OCI-LY3 (cell line): ENCODE measurements around the gene MAP1B.

Experiments used
- H2AFZ ChIP-seq: fragments of 200-600, 300-600 bp; shearing (Covaris generic); 2 replicates; pipeline ENCODE4 v1.6.0; 2014; ENCODE audit warnings: antibody characterized with exemption, low read depth, low read length
- H3K27ac ChIP-seq: fragments of 200-600, 300-600 bp; sonication (generic); 2 replicates; pipeline ENCODE4 v1.5.1; 2014; ENCODE audit warnings: mild to moderate bottlenecking, low read length, moderate library complexity, mixed read lengths
- H3K27me3 ChIP-seq: fragments of 200-600, 300-600 bp; sonication (generic); 2 replicates; pipeline ENCODE4 v1.6.1; 2014; ENCODE audit warnings: low read depth, low read length, mixed read lengths
- H3K36me3 ChIP-seq: fragments of 200-600, 300-600 bp; sonication (generic); replicated peaks from 2 replicates; pipeline ENCODE3; 2014; ENCODE audit warnings: low read depth, low read length, mixed read lengths
- H3K4me1 ChIP-seq: fragments of 300-600, 200-600 bp; sonication (generic); 2 replicates; pipeline ENCODE4 v1.6.1; 2014; ENCODE audit warnings: low read length, mixed read lengths
- H3K4me2 ChIP-seq: fragments of 200-600, 300-600 bp; sonication (generic); 2 replicates; pipeline ENCODE4 v1.6.1; 2014; ENCODE audit warnings: low read length, mixed read lengths
- H3K4me3 ChIP-seq: fragments of 300-600, 200-600 bp; sonication (generic); 2 replicates; pipeline ENCODE4 v1.5.1; 2014; ENCODE audit warnings: antibody characterized with exemption, mild to moderate bottlenecking, low read length, moderate library complexity
- H3K79me2 ChIP-seq: fragments of 300-600, 200-600 bp; shearing (Covaris generic); 2 replicates; pipeline ENCODE4 v1.6.1; 2014; ENCODE audit warnings: mild to moderate bottlenecking, low read length, mixed read lengths
- H3K9ac ChIP-seq: fragments of 300-600, 200-600 bp; shearing (Covaris generic); 2 replicates; pipeline ENCODE4 v1.6.0; 2014; ENCODE audit warnings: mild to moderate bottlenecking, low read length, moderate library complexity
- H3K9me3 ChIP-seq: fragments of 200-600, 300-600 bp; shearing (Covaris generic); 2 replicates; pipeline ENCODE4 v1.6.1; 2014; ENCODE audit warnings: low read length, mixed read lengths; ENCODE audit not compliant: insufficient read depth
- H4K20me1 ChIP-seq: fragments of 200-600, 300-600 bp; sonication (generic); 2 replicates; pipeline ENCODE4 v1.6.1; 2016; ENCODE audit warnings: low read length, mixed read lengths; ENCODE audit not compliant: insufficient read depth
- CTCF ChIP-seq: fragments of 200-600, 300-600 bp; sonication (generic); IDR thresholded peaks from 2 replicates; pipeline ENCODE4 v1.5.1; 2014; ENCODE audit warnings: antibody characterized with exemption, low read length, low read depth
- EZH2phosphoT487 ChIP-seq: fragments of 200-600 bp; shearing (Covaris generic); IDR thresholded peaks from 2 replicates; pipeline ENCODE4 v1.6.1; 2018; ENCODE audit warnings: antibody characterized with exemption, mixed run types, low read depth

Gene MAP1B

GRCh38 chr5:72108202-72109061, 1.2 kb downstream of the MAP1B start:
- Histone ChIP-seq H4K20me1 (no peaks in the 10 kb centered on the region), H3K27ac (no peak overlapping the region), H3K36me3 (no peaks in the 10 kb centered on the region), H3K9ac (peak overlapping the region; percentile 73), H3K79me2 (no peaks in the 10 kb centered on the region), H2AFZ (peak overlapping the region; percentile 92), H3K4me1 (peaks cover 8% of the 10 kb centered on the region; the same call in 1 of the 2 replicates), H3K27me3 (no peaks in the 10 kb centered on the region), H3K4me3 (peak overlapping the region; percentile 92), H3K4me2 (peak overlapping the region; percentile 63), H3K9me3 (no peaks in the 10 kb centered on the region)
- TF ChIP-seq CTCF (no peak), EZH2phosphoT487 (no peak)

GRCh38 chr5:72109062-72109411, 1.8 kb downstream of the MAP1B start:
- Histone ChIP-seq H3K79me2 (no peaks in the 10 kb centered on the region), H3K36me3 (no peaks in the 10 kb centered on the region), H3K4me3 (peak overlapping the region; percentile 92), H4K20me1 (no peaks in the 10 kb centered on the region), H3K27me3 (no peaks in the 10 kb centered on the region), H2AFZ (peak overlapping the region; percentile 92), H3K9me3 (no peaks in the 10 kb centered on the region), H3K27ac (no peak overlapping the region), H3K4me2 (peak overlapping the region; percentile 63), H3K9ac (peak overlapping the region; percentile 73), H3K4me1 (peaks cover 8% of the 10 kb centered on the region; the same call in 1 of the 2 replicates)
- TF ChIP-seq CTCF (no peak), EZH2phosphoT487 (no peak)

GRCh38 chr5:72109625-72110024, 2.4 kb downstream of the MAP1B start:
- no peak overlapping the region for H3K9ac ChIP-seq
- H3K79me2 ChIP-seq = no peaks in the 10 kb centered on the region
- H3K4me3 ChIP-seq = no peak overlapping the region
- H3K36me3 ChIP-seq = no peaks in the 10 kb centered on the region
- H3K9me3 ChIP-seq = no peaks in the 10 kb centered on the region
- TF ChIP-seq EZH2phosphoT487 (no peak), CTCF (no peak)
- H3K4me1 ChIP-seq = peaks cover 8% of the 10 kb centered on the region; the same call in 1 of the 2 replicates
- peak overlapping the region; percentile 92 for H2AFZ ChIP-seq
- H3K4me2 ChIP-seq = peak overlapping the region; percentile 63; the same call in 1 of the 2 replicates
- H3K27ac ChIP-seq = no peak overlapping the region
- no peaks in the 10 kb centered on the region for H3K27me3 ChIP-seq
- H4K20me1 ChIP-seq = no peaks in the 10 kb centered on the region

- no peaks in the 10 kb centered on the region for H3K36me3 ChIP-seq
- H3K27me3 ChIP-seq = no peaks in the 10 kb centered on the region
- H3K27ac ChIP-seq = no peak overlapping the region
- H2AFZ ChIP-seq = no peak overlapping the region
- no peak overlapping the region for H3K4me3 ChIP-seq
- no peak overlapping the region for H3K9ac ChIP-seq
- no peaks in the 10 kb centered on the region for H3K79me2 ChIP-seq
- H3K4me2 ChIP-seq = no peak overlapping the region
- H3K4me1 ChIP-seq = peaks cover 8% of the 10 kb centered on the region; the same call in 1 of the 2 replicates
- H4K20me1 ChIP-seq = no peaks in the 10 kb centered on the region
- TF ChIP-seq CTCF (no peak), EZH2phosphoT487 (no peak)
- H3K9me3 ChIP-seq = no peaks in the 10 kb centered on the region
Measured at GRCh38 chr5:72110394-72111013, 3.2 kb downstream of the MAP1B start.
